ENCODE measurements around the gene ETNK1. TPM values are rescaled to one million over a fixed set of nuclear protein-coding genes. Genes with fewer than 3 reads are reported as not detected.

ETNK1 gene
- total RNA-seq, 4 donors from 2014 or later = 16.7 to 145 (median 71.7) TPM

- no peak for DNase-seq
- H3K9me3 ChIP-seq = no peaks in the 10 kb centered on the region
- H3K36me3 ChIP-seq = no peaks in the 10 kb centered on the region
- no peak overlapping the region for H3K27ac ChIP-seq
- no peaks in the 10 kb centered on the region for H3K4me1 ChIP-seq
- no peak for TF ChIP-seq POLR2A (IDR thresholded peaks at IDR 0.05)
- TF ChIP-seq CTCF (IDR thresholded peaks at IDR 0.05) = peak in 3 of 4 experiments; percentile 9 to 34 (median 30)
- no peak overlapping the region for H3K4me3 ChIP-seq
- intact Hi-C loops (cut with DNase I; ENCODE audit: low total_unique reads) = loop anchor here (10.0 kb wide), 1 partner anchor 356 kb away; no protein-coding TSS in a partner anchor
- H3K27me3 ChIP-seq = no peaks in the 10 kb centered on the region
Measured at GRCh38 chr12:22709292-22709691, 84.3 kb downstream of the ETNK1 start.

- Histone ChIP-seq H3K27ac (no peak overlapping the region), H3K9me3 (no peaks in the 10 kb centered on the region), H3K36me3 (no peaks in the 10 kb centered on the region), H3K27me3 (no peaks in the 10 kb centered on the region), H3K4me1 (no peaks in the 10 kb centered on the region), H3K4me3 (no peak overlapping the region)
- no peak for DNase-seq
- TF ChIP-seq POLR2A (IDR thresholded peaks at IDR 0.05) = no peak
- no peak for TF ChIP-seq CTCF (IDR thresholded peaks at IDR 0.05)
- intact Hi-C loops (cut with DNase I; ENCODE audit: low total_unique reads) = no loop called here
Measured at GRCh38 chr12:22712083-22712482, 87.1 kb downstream of the ETNK1 start.

- TF ChIP-seq POLR2A (IDR thresholded peaks at IDR 0.05) = no peak
- TF ChIP-seq CTCF (IDR thresholded peaks at IDR 0.05) = no peak
- Histone ChIP-seq H3K4me3 (no peak overlapping the region), H3K9me3 (no peaks in the 10 kb centered on the region), H3K27ac (no peak overlapping the region), H3K36me3 (no peaks in the 10 kb centered on the region), H3K27me3 (no peaks in the 10 kb centered on the region), H3K4me1 (no peaks in the 10 kb centered on the region)
- intact Hi-C loops (cut with DNase I; ENCODE audit: low total_unique reads) = no loop called here
- DNase-seq = no peak
Measured at GRCh38 chr12:22715254-22715653, 90.3 kb downstream of the ETNK1 start.

- TF ChIP-seq POLR2A (IDR thresholded peaks at IDR 0.05) = no peak
- TF ChIP-seq CTCF (IDR thresholded peaks at IDR 0.05) = no peak
- intact Hi-C loops (cut with DNase I; ENCODE audit: low total_unique reads) = no loop called here
Measured at GRCh38 chr12:22719745-22720144, 94.8 kb downstream of the ETNK1 start.

GRCh38 chr12:22722081-22722480 lies 97.1 kb downstream of the ETNK1 start:
- no peak overlapping the region for H3K27ac ChIP-seq
- H3K27me3 ChIP-seq = no peaks in the 10 kb centered on the region
- TF ChIP-seq POLR2A (IDR thresholded peaks at IDR 0.05) (no peak), CTCF (IDR thresholded peaks at IDR 0.05) (no peak)
- intact Hi-C loops (cut with DNase I; ENCODE audit: low total_unique reads) = no loop called here
- no peaks in the 10 kb centered on the region for H3K36me3 ChIP-seq
- no peaks in the 10 kb centered on the region for H3K9me3 ChIP-seq
- no peak for DNase-seq
- no peak overlapping the region for H3K4me3 ChIP-seq
- H3K4me1 ChIP-seq = no peaks in the 10 kb centered on the region

More at GRCh38 chr12:22719745-22720144, 94.8 kb downstream of the ETNK1 start:
- no peak for DNase-seq
- H3K27me3 ChIP-seq = no peaks in the 10 kb centered on the region
- H3K4me1 ChIP-seq = no peaks in the 10 kb centered on the region
- H3K36me3 ChIP-seq = no peaks in the 10 kb centered on the region
- H3K9me3 ChIP-seq = no peaks in the 10 kb centered on the region
- no peak overlapping the region for H3K27ac ChIP-seq
- H3K4me3 ChIP-seq = no peak overlapping the region

Data from uterus (tissue), 4 donors.